ENCODE measurements around the gene RAB30.
A peak's percentile ranks its signal among the peaks of the same experiment; 100 is the strongest.

Gene RAB30

DNA sequence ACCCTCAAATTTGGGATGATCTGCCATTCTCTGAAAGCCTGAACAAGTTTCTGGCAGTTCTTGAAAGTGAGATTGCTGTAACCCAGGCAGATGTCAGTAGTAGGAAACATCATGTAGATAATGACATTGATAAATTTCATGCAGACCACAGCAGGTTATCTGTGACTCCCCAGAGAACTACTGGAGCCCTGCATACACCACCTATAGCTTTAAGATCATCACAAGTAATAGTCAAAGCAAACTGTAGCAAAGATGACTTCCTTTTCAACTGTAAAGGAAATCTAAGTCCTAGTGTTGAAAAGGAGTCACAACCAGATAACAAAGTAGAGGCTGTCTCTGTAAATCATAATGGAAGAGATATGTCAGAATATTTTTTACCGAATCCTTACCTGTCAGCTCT, 139.1 kb downstream of the RAB30 start:
- Mint-ChIP-seq H3K4me1 (peaks cover 3% of the 10 kb centered on the region), H3K4me3 (no peak overlapping the region), H3K36me3 (ENCODE audit: insufficient read depth) (no peaks in the 10 kb centered on the region), H3K9me3 (no peaks in the 10 kb centered on the region), H3K27ac (ENCODE audit: low read depth) (no peak overlapping the region), H3K27me3 (no peaks in the 10 kb centered on the region)
- DNase-seq (ENCODE audit: low spot score in 2 of 2) (no peak), ATAC-seq (replicated peaks; ENCODE audit: extremely low read depth, poor library complexity, severe bottlenecking) (no peak)

- H3K4me3 Mint-ChIP-seq, result no peak overlapping the region
- H3K27ac Mint-ChIP-seq (ENCODE audit: low read depth), result peak overlapping the region; percentile 35
- no peaks in the 10 kb centered on the region for H3K9me3 Mint-ChIP-seq
- ATAC-seq (replicated peaks; ENCODE audit: extremely low read depth, poor library complexity, severe bottlenecking) (no peak), DNase-seq (ENCODE audit: low spot score in 2 of 2) (no peak)
- no peaks in the 10 kb centered on the region for H3K27me3 Mint-ChIP-seq
- H3K4me1 Mint-ChIP-seq, result peaks cover 3% of the 10 kb centered on the region
- no peaks in the 10 kb centered on the region for H3K36me3 Mint-ChIP-seq (ENCODE audit: insufficient read depth)
Observed at GRCh38 chr11:82930734-82931133, 141.0 kb downstream of the RAB30 start.

DNA sequence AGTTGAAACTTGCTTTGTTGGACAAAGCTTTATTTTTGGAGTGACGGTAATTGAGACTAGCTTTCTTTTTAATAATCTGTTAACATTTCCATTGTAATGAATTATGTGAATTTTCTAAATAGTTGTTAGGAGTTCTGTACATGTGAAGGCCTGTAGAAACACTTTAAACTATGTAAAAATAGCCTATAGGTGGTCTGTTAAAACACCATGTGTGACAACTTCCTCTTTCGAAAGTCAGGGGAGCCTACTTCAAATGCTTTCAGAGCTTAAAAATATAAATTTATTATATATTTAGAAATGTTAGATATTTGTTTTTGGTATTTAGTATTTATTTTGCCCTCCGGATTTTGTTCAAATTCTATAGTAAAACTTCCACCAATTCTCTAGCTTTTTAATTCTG, 141.5 kb downstream of the RAB30 start:
- peaks cover 3% of the 10 kb centered on the region for H3K4me1 Mint-ChIP-seq
- no peak overlapping the region for H3K4me3 Mint-ChIP-seq
- H3K9me3 Mint-ChIP-seq, result no peaks in the 10 kb centered on the region
- no peak for ATAC-seq (replicated peaks; ENCODE audit: extremely low read depth, poor library complexity, severe bottlenecking)
- no peaks in the 10 kb centered on the region for H3K27me3 Mint-ChIP-seq
- peak overlapping the region; percentile 35 for H3K27ac Mint-ChIP-seq (ENCODE audit: low read depth)
- H3K36me3 Mint-ChIP-seq (ENCODE audit: insufficient read depth), result no peaks in the 10 kb centered on the region
- no peak for DNase-seq (ENCODE audit: low spot score in 2 of 2)

DNA sequence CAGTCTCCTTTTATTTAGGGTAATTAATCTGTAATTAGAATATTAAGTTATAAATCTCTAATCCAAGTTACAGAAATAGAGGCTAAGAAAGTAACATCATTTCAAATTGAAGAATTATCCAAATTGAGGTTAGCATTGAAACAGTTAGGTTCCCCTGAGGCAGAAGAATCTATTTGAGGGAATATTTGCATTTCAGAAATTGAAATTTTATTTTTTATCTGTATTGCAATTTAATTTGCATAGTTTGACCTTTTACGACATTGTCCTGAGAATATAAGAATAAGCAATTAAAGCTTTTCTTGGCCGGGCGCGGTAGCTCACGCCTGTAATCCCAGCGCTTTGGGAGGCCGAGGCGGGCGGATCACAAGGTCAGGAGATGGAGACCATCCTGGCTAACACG, 142.6 kb downstream of the RAB30 start:
- no peak for DNase-seq (ENCODE audit: low spot score in 2 of 2)
- no peak overlapping the region for H3K27ac Mint-ChIP-seq (ENCODE audit: low read depth)
- H3K9me3 Mint-ChIP-seq, result no peaks in the 10 kb centered on the region
- no peaks in the 10 kb centered on the region for H3K36me3 Mint-ChIP-seq (ENCODE audit: insufficient read depth)
- no peaks in the 10 kb centered on the region for H3K27me3 Mint-ChIP-seq
- H3K4me3 Mint-ChIP-seq, result no peak overlapping the region
- no peak for ATAC-seq (replicated peaks; ENCODE audit: extremely low read depth, poor library complexity, severe bottlenecking)
- H3K4me1 Mint-ChIP-seq, result peaks cover 3% of the 10 kb centered on the region

GRCh38 chr11:82927264-82927880, 144.3 kb downstream of the RAB30 start:
- Mint-ChIP-seq H3K27ac (ENCODE audit: low read depth) (no peak overlapping the region), H3K27me3 (no peaks in the 10 kb centered on the region), H3K4me1 (peaks cover 4% of the 10 kb centered on the region), H3K36me3 (ENCODE audit: insufficient read depth) (no peaks in the 10 kb centered on the region), H3K9me3 (no peaks in the 10 kb centered on the region), H3K4me3 (no peak overlapping the region)
- peak; percentile 77 for ATAC-seq (replicated peaks; ENCODE audit: extremely low read depth, poor library complexity, severe bottlenecking)
- peak in 1 of 2 donors; percentile 25 for DNase-seq (ENCODE audit: low spot score in 2 of 2)

- Mint-ChIP-seq H3K27me3 (no peaks in the 10 kb centered on the region), H3K4me1 (peaks cover 26% of the 10 kb centered on the region), H3K9me3 (no peaks in the 10 kb centered on the region), H3K36me3 (ENCODE audit: insufficient read depth) (peaks cover 3% of the 10 kb centered on the region), H3K4me3 (no peak overlapping the region), H3K27ac (ENCODE audit: low read depth) (no peak overlapping the region)
- ATAC-seq (replicated peaks; ENCODE audit: extremely low read depth, poor library complexity, severe bottlenecking), result no peak
- no peak for DNase-seq (ENCODE audit: low spot score in 2 of 2)
Observed at GRCh38 chr11:82924522-82925224, 147.0 kb downstream of the RAB30 start.

Data from central memory CD8-positive, alpha-beta T cell (primary cell).